ENCODE measurements around the gene UBA1. TPM values are rescaled to one million over a fixed set of nuclear protein-coding genes. Genes with fewer than 3 reads are reported as not detected.
A peak's percentile ranks its signal among the peaks of the same experiment; 100 is the strongest.

UBA1 gene
- total RNA-seq, 3 donors from 2014 or later, result 160 to 198 (median 172) TPM

GRCh38 chrX:47191806-47192401 lies 1.7 kb upstream of the UBA1 start:
- ATAC-seq, result no peak
- DNase-seq, result no peak
- TF ChIP-seq, protein P1, sequence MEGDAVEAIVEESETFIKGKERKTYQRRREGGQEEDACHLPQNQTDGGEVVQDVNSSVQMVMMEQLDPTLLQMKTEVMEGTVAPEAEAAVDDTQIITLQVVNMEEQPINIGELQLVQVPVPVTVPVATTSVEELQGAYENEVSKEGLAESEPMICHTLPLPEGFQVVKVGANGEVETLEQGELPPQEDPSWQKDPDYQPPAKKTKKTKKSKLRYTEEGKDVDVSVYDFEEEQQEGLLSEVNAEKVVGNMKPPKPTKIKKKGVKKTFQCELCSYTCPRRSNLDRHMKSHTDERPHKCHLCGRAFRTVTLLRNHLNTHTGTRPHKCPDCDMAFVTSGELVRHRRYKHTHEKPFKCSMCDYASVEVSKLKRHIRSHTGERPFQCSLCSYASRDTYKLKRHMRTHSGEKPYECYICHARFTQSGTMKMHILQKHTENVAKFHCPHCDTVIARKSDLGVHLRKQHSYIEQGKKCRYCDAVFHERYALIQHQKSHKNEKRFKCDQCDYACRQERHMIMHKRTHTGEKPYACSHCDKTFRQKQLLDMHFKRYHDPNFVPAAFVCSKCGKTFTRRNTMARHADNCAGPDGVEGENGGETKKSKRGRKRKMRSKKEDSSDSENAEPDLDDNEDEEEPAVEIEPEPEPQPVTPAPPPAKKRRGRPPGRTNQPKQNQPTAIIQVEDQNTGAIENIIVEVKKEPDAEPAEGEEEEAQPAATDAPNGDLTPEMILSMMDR (IDR thresholded peaks at IDR 0.05), result no peak
- Histone ChIP-seq H3K4me1 (ENCODE audit: low read depth) (peaks cover 21% of the 10 kb centered on the region), H3K9me3 (no peaks in the 10 kb centered on the region), H3K4me3 (no peak overlapping the region), H3K36me3 (ENCODE audit: low read depth) (no peaks in the 10 kb centered on the region)
- intact Hi-C loops (cut with DNase I, micrococcal nuclease), result loop anchor here in 1 of 2 donors (10.0 kb wide), 2 partner anchors 193 to 333 kb away; no protein-coding TSS in a partner anchor

DNA sequence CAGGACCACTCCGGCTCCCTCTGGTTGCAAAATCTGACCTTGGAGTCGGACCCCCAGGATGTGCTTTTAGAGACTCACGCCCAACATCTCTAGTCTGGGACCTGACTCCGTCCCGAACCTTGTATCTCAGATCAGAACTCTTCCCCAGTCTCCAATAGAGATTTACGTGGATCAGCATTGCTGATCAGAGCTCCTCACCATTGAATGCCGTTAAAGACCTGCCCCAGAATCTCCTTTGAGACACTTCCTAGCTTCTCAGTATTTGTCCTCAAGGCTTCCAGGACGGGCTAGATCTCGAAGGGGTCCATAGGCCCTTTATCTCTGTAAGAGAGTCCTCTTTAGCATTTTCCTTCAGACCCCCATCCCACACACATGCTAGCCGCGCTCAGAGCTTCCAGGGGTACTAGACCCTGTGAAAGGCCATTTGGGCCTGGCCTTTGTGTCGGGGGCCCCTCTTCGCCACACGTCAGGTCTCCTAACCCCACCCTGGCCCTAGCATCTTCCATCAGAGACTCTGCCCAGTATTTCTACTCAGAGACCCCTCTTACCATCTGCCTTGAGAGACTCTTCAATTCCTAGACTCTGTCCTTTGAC lies 662 bp downstream of the UBA1 start:
- ATAC-seq, result peak; percentile 2
- no peak for DNase-seq
- intact Hi-C loops (cut with DNase I, micrococcal nuclease), result loop anchor here in 1 of 2 donors (10.0 kb wide), 2 partner anchors 191 to 331 kb away; no protein-coding TSS in a partner anchor
- Histone ChIP-seq H3K4me3 (peak overlapping the region; percentile 65), H3K4me1 (ENCODE audit: low read depth) (peaks cover 21% of the 10 kb centered on the region), H3K9me3 (no peaks in the 10 kb centered on the region), H3K36me3 (ENCODE audit: low read depth) (no peaks in the 10 kb centered on the region)
- TF ChIP-seq, protein P1 (IDR thresholded peaks at IDR 0.05), result no peak

DNA sequence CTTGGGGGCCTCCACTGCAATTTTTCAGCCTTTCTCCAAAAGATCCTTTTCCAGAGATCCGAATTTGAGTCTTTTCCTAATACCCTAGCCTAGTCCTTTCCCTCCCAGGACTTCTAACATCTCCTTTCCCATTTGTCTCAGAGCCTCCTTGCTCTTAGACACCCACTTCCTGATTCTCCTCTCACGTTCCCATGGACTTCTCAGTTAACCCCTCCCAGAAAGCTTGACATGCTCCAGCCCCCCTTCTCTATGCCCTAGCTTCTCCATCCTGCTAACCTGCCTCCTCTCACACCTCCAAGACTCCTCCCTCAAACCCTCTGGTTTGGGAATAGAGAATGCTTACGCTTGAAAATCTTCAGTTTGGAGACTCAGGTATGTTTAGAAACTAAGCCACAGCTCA lies 2.5 kb downstream of the UBA1 start:
- H3K4me3 ChIP-seq, result no peak overlapping the region
- H3K4me1 ChIP-seq (ENCODE audit: low read depth), result peaks cover 21% of the 10 kb centered on the region
- DNase-seq (no peak), ATAC-seq (no peak)
- intact Hi-C loops (cut with DNase I, micrococcal nuclease), result loop anchor here in 1 of 2 donors (10.0 kb wide), 2 partner anchors 189 to 329 kb away; no protein-coding TSS in a partner anchor
- H3K9me3 ChIP-seq, result no peaks in the 10 kb centered on the region
- no peaks in the 10 kb centered on the region for H3K36me3 ChIP-seq (ENCODE audit: low read depth)
- TF ChIP-seq, protein P1 (IDR thresholded peaks at IDR 0.05), result no peak

GRCh38 chrX:47197526-47197925 lies 3.9 kb downstream of the UBA1 start:
- intact Hi-C loops (cut with DNase I, micrococcal nuclease), result loop anchor here in 1 of 2 donors (10.0 kb wide), 2 partner anchors 187 to 327 kb away; no protein-coding TSS in a partner anchor
- TF ChIP-seq, protein P1 (IDR thresholded peaks at IDR 0.05), result no peak
- H3K4me1 ChIP-seq (ENCODE audit: low read depth), result peaks cover 21% of the 10 kb centered on the region
- H3K9me3 ChIP-seq, result no peaks in the 10 kb centered on the region
- no peak overlapping the region for H3K4me3 ChIP-seq
- ATAC-seq (no peak), DNase-seq (no peak)
- H3K36me3 ChIP-seq (ENCODE audit: low read depth), result no peaks in the 10 kb centered on the region

DNA sequence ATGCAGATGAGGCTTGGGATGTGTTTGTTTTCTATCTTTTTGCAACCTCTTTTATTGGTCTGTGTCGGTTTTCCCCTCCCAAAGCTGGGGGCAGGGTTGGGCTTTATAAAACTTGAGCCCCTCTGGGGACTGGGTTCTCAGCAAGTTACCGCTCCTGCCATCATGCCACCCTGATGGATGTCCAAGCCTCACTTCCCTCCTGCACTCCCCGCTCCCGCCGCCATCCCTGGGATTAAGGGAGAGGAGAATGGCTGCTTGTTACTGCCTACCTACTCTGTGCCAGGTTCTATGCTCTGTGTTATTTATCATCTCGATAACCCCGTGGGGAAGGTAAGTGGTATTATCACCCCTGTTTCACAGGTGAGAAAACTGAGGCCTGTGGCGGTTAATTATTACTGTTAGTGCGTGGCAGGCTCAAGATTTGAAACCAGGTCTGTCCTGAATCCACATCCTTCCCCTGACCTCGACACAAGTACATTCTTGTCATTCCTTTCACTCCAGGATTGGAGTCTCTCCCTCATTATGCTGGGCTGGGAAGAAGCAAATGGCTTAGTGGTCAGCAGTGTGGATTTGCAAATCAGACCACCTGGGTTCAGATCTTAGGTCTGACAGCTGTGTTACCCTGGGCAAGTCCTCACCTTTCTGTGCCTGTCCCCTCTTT lies 4.5 kb downstream of the UBA1 start:
- Histone ChIP-seq H3K36me3 (ENCODE audit: low read depth) (no peaks in the 10 kb centered on the region), H3K4me3 (no peak overlapping the region), H3K9me3 (no peaks in the 10 kb centered on the region), H3K4me1 (ENCODE audit: low read depth) (peaks cover 16% of the 10 kb centered on the region)
- intact Hi-C loops (cut with DNase I, micrococcal nuclease), result loop anchor here in 1 of 2 donors (10.0 kb wide), 2 partner anchors 187 to 327 kb away; no protein-coding TSS in a partner anchor
- ATAC-seq (no peak), DNase-seq (no peak)
- TF ChIP-seq, protein P1 (IDR thresholded peaks at IDR 0.05), result no peak

Measured in mucosa of descending colon (tissue), 3 donors.